ENCODE measurements around the gene CHPF2. TPM values are rescaled to one million over a fixed set of nuclear protein-coding genes. Genes with fewer than 3 reads are reported as not detected.
A peak's percentile ranks its signal among the peaks of the same experiment; 100 is the strongest.

CHPF2 gene
- total RNA-seq, 4 donors from 2014 or later, result 33.9 to 82.4 (median 58.7) TPM

- 55 to 59% methylated on average over 2 of the region's 2 CpGs for WGBS, 2 donors
- no peak for DNase-seq
- Histone ChIP-seq H3K9me3 (no peaks in the 10 kb centered on the region), H3K4me1 (peaks cover 24 to 48% of the 10 kb centered on the region in 2 donors), H3K36me3 (peaks cover 14 to 25% of the 10 kb centered on the region in 2 donors), H3K27me3 (no peaks in the 10 kb centered on the region), H3K4me3 (replicated peaks in 1 of 3) (no peak overlapping the region), H3K27ac (no peak overlapping the region)
- intact Hi-C loops (cut with DNase I), result no loop called here
- TF ChIP-seq CTCF (IDR thresholded peaks at IDR 0.05) (no peak), POLR2A (IDR thresholded peaks at IDR 0.05) (no peak)
Observed at GRCh38 chr7:151243045-151243349, 10.7 kb downstream of the CHPF2 start.

- TF ChIP-seq POLR2A (IDR thresholded peaks at IDR 0.05) (no peak), CTCF (IDR thresholded peaks at IDR 0.05) (no peak)
- no peak overlapping the region for H3K27ac ChIP-seq
- 55 to 66% methylated on average over 14 to 17 of the region's 17 CpGs for WGBS, 2 donors
- no peaks in the 10 kb centered on the region for H3K27me3 ChIP-seq
- intact Hi-C loops (cut with DNase I), result loop anchor here (2.0 kb wide), 1 partner anchor 59 kb away; no protein-coding TSS in a partner anchor
- DNase-seq, result peak; percentile 27 to 38
- no peaks in the 10 kb centered on the region for H3K9me3 ChIP-seq
- peaks cover 25 to 48% of the 10 kb centered on the region in 2 donors for H3K4me1 ChIP-seq
- peaks cover 8 to 18% of the 10 kb centered on the region in 2 donors for H3K36me3 ChIP-seq
- no peak overlapping the region for H3K4me3 ChIP-seq (replicated peaks in 1 of 3)
Observed at GRCh38 chr7:151243408-151244195, 11.3 kb downstream of the CHPF2 start.

DNA sequence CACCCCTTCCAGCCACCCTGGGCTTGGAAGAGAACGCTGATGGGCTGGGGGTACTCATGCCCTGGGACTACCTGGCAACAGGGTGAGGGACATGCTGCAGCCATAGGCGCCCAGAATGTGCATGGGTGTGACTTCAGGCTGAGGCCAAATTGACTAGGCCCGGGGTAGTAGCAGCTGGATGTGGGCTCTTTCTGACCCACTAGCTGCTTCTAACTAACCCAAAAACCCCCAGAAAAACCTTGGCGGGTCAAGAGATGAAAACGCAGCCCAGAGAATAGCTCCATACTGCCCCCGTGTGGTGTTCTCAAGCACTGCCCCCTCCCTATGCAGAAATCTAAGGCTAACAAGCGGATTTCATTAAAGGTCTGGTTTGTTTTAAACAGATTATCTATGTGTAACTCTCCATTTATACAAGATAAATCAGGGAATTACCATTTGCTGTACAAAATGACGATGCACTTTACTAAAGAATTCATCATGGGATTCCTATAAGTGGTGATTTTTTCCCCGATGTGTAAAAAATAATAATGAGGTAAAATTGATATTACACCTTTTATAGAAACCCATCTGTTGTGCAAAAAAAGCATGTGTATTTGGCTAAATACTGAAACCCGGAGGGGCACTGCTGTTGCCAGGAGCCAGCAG lies 12.0 kb downstream of the CHPF2 start:
- no peaks in the 10 kb centered on the region for H3K9me3 ChIP-seq
- H3K4me1 ChIP-seq, result peaks cover 26 to 51% of the 10 kb centered on the region in 2 donors
- DNase-seq, result peak; percentile 36 to 37
- H3K27me3 ChIP-seq, result no peaks in the 10 kb centered on the region
- no peak overlapping the region for H3K27ac ChIP-seq
- H3K36me3 ChIP-seq, result peaks cover under 1 to 11% of the 10 kb centered on the region in 2 donors
- WGBS, 2 donors, result 34 to 36% methylated on average over 10 of the region's 10 CpGs
- peak; percentile 26 to 87 (median 54) for TF ChIP-seq CTCF (IDR thresholded peaks at IDR 0.05)
- no peak for TF ChIP-seq POLR2A (IDR thresholded peaks at IDR 0.05)
- H3K4me3 ChIP-seq (replicated peaks in 1 of 3), result peak overlapping the region in 1 of 3 donors; percentile 34
- intact Hi-C loops (cut with DNase I), result loop anchor here (2.0 kb wide), 1 partner anchor 58 kb away; no protein-coding TSS in a partner anchor

- Histone ChIP-seq H3K27ac (no peak overlapping the region), H3K4me3 (replicated peaks in 1 of 3) (peak overlapping the region in 1 of 3 donors; percentile 34), H3K9me3 (no peaks in the 10 kb centered on the region), H3K4me1 (peaks cover 32 to 57% of the 10 kb centered on the region in 2 donors), H3K36me3 (peaks cover 0 to 6% of the 10 kb centered on the region in 2 donors), H3K27me3 (no peaks in the 10 kb centered on the region)
- TF ChIP-seq POLR2A (IDR thresholded peaks at IDR 0.05) (no peak), CTCF (IDR thresholded peaks at IDR 0.05) (no peak)
- intact Hi-C loops (cut with DNase I), result loop anchor here (2.0 kb wide), 1 partner anchor 58 kb away; no protein-coding TSS in a partner anchor
- DNase-seq, result peak in 1 of 2 donors; percentile 17
- 0 to 11% methylated on average over 5 to 9 of the region's 15 CpGs for WGBS, 2 donors
Observed at GRCh38 chr7:151244841-151245346, 12.6 kb downstream of the CHPF2 start.

Data from thyroid gland (tissue), 4 donors.